ENCODE results near the gene BMP7. TPM values are rescaled to one million over a fixed set of nuclear protein-coding genes. Genes with fewer than 3 reads are reported as not detected.

The BMP7 gene
- total and polyA plus RNA-seq, 8 donors: 0.12 to 2.5 (median 0.33) TPM; not detected in 1

- no peaks in the 10 kb centered on the region for H3K4me1 ChIP-seq
- no peaks in the 10 kb centered on the region for H3K36me3 ChIP-seq
- peaks cover 0 to 30% (median 4%) of the 10 kb centered on the region in 4 donors for H3K27me3 ChIP-seq
- ATAC-seq: no peak
- no peak for DNase-seq
- WGBS, 2 donors: 40 to 59% methylated on average over 8 of the region's 8 CpGs
- H3K4me3 ChIP-seq: no peak overlapping the region
- intact Hi-C loops (cut with DNase I): no loop called here
- H3K9me3 ChIP-seq: no peaks in the 10 kb centered on the region
- no peak for TF ChIP-seq CTCF (IDR thresholded peaks at IDR 0.05)
- H3K27ac ChIP-seq: no peak overlapping the region
- no peak for FAIRE-seq
Observed at GRCh38 chr20:57289391-57290177, 23.1 kb upstream of the BMP7 start.

GRCh38 chr20:57288651-57289277, 22.3 kb upstream of the BMP7 start:
- no peak for DNase-seq
- Histone ChIP-seq H3K4me1 (no peaks in the 10 kb centered on the region), H3K27me3 (peaks cover 0 to 30% (median 4%) of the 10 kb centered on the region in 4 donors), H3K27ac (no peak overlapping the region), H3K9me3 (no peaks in the 10 kb centered on the region), H3K36me3 (no peaks in the 10 kb centered on the region), H3K4me3 (no peak overlapping the region)
- 31 to 42% methylated on average over 16 of the region's 16 CpGs for WGBS, 2 donors
- intact Hi-C loops (cut with DNase I): no loop called here
- FAIRE-seq: no peak
- no peak for ATAC-seq
- no peak for TF ChIP-seq CTCF (IDR thresholded peaks at IDR 0.05)

GRCh38 chr20:57287901-57288300, 21.5 kb upstream of the BMP7 start:
- H3K4me3 ChIP-seq: no peak overlapping the region
- intact Hi-C loops (cut with DNase I): no loop called here
- peaks cover 0 to 30% (median 4%) of the 10 kb centered on the region in 4 donors for H3K27me3 ChIP-seq
- no peak overlapping the region for H3K27ac ChIP-seq
- DNase-seq (no peak), FAIRE-seq (no peak), ATAC-seq (no peak)
- no peaks in the 10 kb centered on the region for H3K36me3 ChIP-seq
- TF ChIP-seq CTCF (IDR thresholded peaks at IDR 0.05): no peak
- 48 to 56% methylated on average over 6 of the region's 6 CpGs for WGBS, 2 donors
- H3K4me1 ChIP-seq: no peaks in the 10 kb centered on the region
- H3K9me3 ChIP-seq: no peaks in the 10 kb centered on the region

GRCh38 chr20:57287007-57287880, 20.8 kb upstream of the BMP7 start:
- Histone ChIP-seq H3K4me1 (no peaks in the 10 kb centered on the region), H3K4me3 (no peak overlapping the region), H3K27me3 (peaks cover 0 to 30% (median 4%) of the 10 kb centered on the region in 4 donors), H3K36me3 (no peaks in the 10 kb centered on the region), H3K9me3 (no peaks in the 10 kb centered on the region), H3K27ac (no peak overlapping the region)
- 31 to 43% methylated on average over 14 of the region's 14 CpGs for WGBS, 2 donors
- TF ChIP-seq CTCF (IDR thresholded peaks at IDR 0.05): no peak
- intact Hi-C loops (cut with DNase I): no loop called here
- ATAC-seq: no peak
- DNase-seq: no peak
- FAIRE-seq: no peak

Measured in pancreas (tissue), 10 donors.